OCI-LY3 (cell line): ENCODE measurements around the gene OXT.

Source experiments
- H2AFZ ChIP-seq: fragments of 200-600, 300-600 bp; shearing (Covaris generic); 2 replicates; pipeline ENCODE4 v1.6.0; 2014; ENCODE audit warnings: antibody characterized with exemption, low read depth, low read length
- H3K27ac ChIP-seq: fragments of 200-600, 300-600 bp; sonication (generic); 2 replicates; pipeline ENCODE4 v1.5.1; 2014; ENCODE audit warnings: mild to moderate bottlenecking, low read length, moderate library complexity, mixed read lengths
- H3K27me3 ChIP-seq: fragments of 200-600, 300-600 bp; sonication (generic); 2 replicates; pipeline ENCODE4 v1.6.1; 2014; ENCODE audit warnings: low read depth, low read length, mixed read lengths
- H3K36me3 ChIP-seq: fragments of 200-600, 300-600 bp; sonication (generic); replicated peaks from 2 replicates; pipeline ENCODE3; 2014; ENCODE audit warnings: low read depth, low read length, mixed read lengths
- H3K4me1 ChIP-seq: fragments of 300-600, 200-600 bp; sonication (generic); 2 replicates; pipeline ENCODE4 v1.6.1; 2014; ENCODE audit warnings: low read length, mixed read lengths
- H3K4me2 ChIP-seq: fragments of 200-600, 300-600 bp; sonication (generic); 2 replicates; pipeline ENCODE4 v1.6.1; 2014; ENCODE audit warnings: low read length, mixed read lengths
- H3K4me3 ChIP-seq: fragments of 300-600, 200-600 bp; sonication (generic); 2 replicates; pipeline ENCODE4 v1.5.1; 2014; ENCODE audit warnings: antibody characterized with exemption, mild to moderate bottlenecking, low read length, moderate library complexity
- H3K79me2 ChIP-seq: fragments of 300-600, 200-600 bp; shearing (Covaris generic); 2 replicates; pipeline ENCODE4 v1.6.1; 2014; ENCODE audit warnings: mild to moderate bottlenecking, low read length, mixed read lengths
- H3K9ac ChIP-seq: fragments of 300-600, 200-600 bp; shearing (Covaris generic); 2 replicates; pipeline ENCODE4 v1.6.0; 2014; ENCODE audit warnings: mild to moderate bottlenecking, low read length, moderate library complexity
- H3K9me3 ChIP-seq: fragments of 200-600, 300-600 bp; shearing (Covaris generic); 2 replicates; pipeline ENCODE4 v1.6.1; 2014; ENCODE audit warnings: low read length, mixed read lengths; ENCODE audit not compliant: insufficient read depth
- H4K20me1 ChIP-seq: fragments of 200-600, 300-600 bp; sonication (generic); 2 replicates; pipeline ENCODE4 v1.6.1; 2016; ENCODE audit warnings: low read length, mixed read lengths; ENCODE audit not compliant: insufficient read depth
- CTCF ChIP-seq: fragments of 200-600, 300-600 bp; sonication (generic); IDR thresholded peaks from 2 replicates; pipeline ENCODE4 v1.5.1; 2014; ENCODE audit warnings: antibody characterized with exemption, low read length, low read depth
- EZH2phosphoT487 ChIP-seq: fragments of 200-600 bp; shearing (Covaris generic); IDR thresholded peaks from 2 replicates; pipeline ENCODE4 v1.6.1; 2018; ENCODE audit warnings: antibody characterized with exemption, mixed run types, low read depth

OXT gene

DNA sequence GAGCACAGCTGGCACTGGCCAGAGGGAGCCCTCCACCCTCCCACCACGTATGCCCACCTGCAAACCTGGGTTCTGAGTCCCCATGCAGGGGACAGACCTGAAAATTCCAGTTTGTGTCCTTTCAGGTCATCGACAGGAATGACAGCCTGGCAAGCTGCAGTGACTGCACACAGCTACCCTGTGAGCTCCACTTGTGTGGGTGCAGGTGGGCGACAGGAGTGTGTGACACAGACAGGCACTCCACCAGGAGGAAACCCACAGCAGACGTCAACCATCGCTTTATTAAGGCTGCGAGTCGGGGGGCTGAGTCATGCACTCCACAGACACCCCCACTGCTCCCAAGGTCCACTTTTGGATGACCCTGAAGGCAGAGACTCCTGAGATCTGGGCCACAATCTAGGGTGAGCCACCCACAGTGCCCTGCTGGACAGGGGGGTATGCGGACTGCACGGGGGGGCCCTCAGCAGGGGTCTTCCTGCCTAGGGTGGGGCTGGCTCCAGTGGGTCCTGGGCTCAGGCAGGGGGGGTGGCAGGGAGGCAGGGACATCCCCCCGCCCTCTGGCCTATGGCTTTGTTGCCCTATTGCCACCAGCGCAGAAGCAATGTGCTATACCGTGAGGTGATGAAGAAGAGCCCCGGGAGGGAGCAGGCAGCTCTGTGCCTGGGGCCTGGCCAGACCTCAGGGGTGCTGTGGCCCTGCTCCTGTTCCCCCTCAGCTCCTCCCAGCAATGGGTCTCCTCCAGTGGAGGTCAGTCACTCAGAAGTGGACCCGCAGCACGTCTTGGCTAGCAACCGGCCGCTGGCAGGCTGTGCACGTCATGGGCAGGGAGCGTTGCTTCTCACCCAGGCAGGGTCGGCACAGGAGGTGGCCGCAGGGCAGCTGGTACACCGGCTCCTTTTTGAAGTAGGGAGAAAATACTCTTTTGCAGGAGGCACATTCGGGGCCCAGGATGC lies 38.2 kb downstream of the OXT start:
- Histone ChIP-seq H3K9me3 (no peaks in the 10 kb centered on the region), H3K4me2 (no peak overlapping the region), H3K79me2 (no peaks in the 10 kb centered on the region), H4K20me1 (no peaks in the 10 kb centered on the region), H3K36me3 (peaks cover 11% of the 10 kb centered on the region), H3K4me3 (no peak overlapping the region), H2AFZ (no peak overlapping the region), H3K4me1 (no peaks in the 10 kb centered on the region), H3K9ac (no peak overlapping the region), H3K27ac (no peak overlapping the region), H3K27me3 (no peaks in the 10 kb centered on the region)
- TF ChIP-seq CTCF (no peak), EZH2phosphoT487 (no peak)

DNA sequence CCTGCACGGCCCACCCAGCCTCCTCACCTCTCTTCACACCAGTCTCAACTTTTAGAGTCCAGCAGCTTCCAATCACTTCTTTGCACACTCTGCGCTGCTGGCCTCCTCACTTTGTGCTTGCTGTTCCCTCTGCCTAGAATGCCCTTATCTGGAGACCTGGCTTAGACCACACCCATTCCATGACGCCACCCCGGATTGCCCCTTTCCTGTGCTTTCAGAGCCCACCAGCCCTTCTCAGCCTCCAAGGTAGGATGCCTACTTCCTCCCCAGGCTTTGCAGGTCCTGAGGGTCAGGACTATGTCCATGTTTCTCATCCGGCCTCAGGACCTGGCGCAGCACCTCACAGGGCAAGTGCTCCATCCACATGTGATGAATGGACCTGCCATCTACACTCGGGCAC lies 40.1 kb downstream of the OXT start:
- no peak overlapping the region for H3K4me2 ChIP-seq
- peaks cover 14% of the 10 kb centered on the region for H3K36me3 ChIP-seq
- no peak overlapping the region for H3K4me3 ChIP-seq
- H3K27me3 ChIP-seq = no peaks in the 10 kb centered on the region
- TF ChIP-seq CTCF (no peak), EZH2phosphoT487 (no peak)
- peaks cover 4% of the 10 kb centered on the region; the same call in 1 of the 2 replicates for H4K20me1 ChIP-seq
- no peak overlapping the region for H3K9ac ChIP-seq
- H3K9me3 ChIP-seq = no peaks in the 10 kb centered on the region
- no peaks in the 10 kb centered on the region; the same call in 1 of the 2 replicates for H3K79me2 ChIP-seq
- H2AFZ ChIP-seq = no peak overlapping the region
- no peaks in the 10 kb centered on the region for H3K4me1 ChIP-seq
- no peak overlapping the region for H3K27ac ChIP-seq

GRCh38 chr20:3111995-3112394 lies 40.6 kb downstream of the OXT start:
- Histone ChIP-seq H4K20me1 (peaks cover 4% of the 10 kb centered on the region; the same call in 1 of the 2 replicates), H3K4me1 (no peaks in the 10 kb centered on the region), H3K36me3 (peaks cover 13% of the 10 kb centered on the region), H3K27ac (no peak overlapping the region), H3K4me3 (no peak overlapping the region), H3K27me3 (no peaks in the 10 kb centered on the region), H3K9ac (no peak overlapping the region), H3K79me2 (no peaks in the 10 kb centered on the region; the same call in 1 of the 2 replicates), H3K9me3 (no peaks in the 10 kb centered on the region), H3K4me2 (no peak overlapping the region), H2AFZ (no peak overlapping the region)
- TF ChIP-seq CTCF (no peak), EZH2phosphoT487 (no peak)

DNA sequence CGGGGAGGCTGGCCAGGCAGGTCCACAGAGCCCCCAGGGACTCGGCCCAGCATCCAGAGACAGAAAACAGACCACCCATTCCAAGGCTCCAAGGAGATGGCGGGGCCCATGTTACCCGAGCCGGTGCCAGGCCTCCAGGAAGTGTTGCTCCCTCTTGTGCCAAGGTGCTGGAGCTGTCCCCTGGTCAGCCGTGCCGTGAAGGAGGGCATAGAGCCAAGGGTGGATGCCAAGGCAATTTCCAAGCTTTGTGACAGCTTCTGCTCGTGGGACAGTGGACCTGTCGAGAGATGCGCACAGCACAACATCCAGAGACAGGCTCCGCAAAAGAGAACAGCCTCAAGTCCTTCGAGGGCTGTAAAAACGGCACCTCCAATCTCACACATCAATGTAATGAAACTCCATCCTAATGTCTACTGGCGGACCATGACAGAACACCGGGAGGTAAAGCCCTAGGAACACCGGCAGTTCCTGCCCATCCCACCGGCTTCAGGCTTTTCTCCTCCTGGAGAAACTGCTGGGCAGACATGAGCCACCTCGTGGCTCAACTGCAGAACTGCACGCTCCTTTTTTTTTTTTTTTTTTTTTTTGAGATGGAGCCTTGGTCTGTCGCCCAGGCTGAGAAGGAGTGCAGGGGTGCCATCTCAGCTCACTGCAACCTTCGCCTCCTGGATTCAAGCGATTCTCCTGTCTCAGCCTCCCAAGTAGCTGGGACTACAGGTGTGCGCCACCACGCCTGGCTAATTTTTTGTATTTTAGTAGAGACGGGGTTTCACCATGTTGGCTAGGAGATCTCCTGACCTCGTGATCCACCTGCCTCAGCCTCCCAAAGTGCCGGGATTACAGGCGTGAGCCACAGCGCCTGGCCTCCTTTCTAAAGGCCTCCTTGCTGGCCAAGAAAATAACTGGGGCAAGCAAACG lies 44.0 kb downstream of the OXT start:
- peaks cover 4% of the 10 kb centered on the region; the same call in 1 of the 2 replicates for H4K20me1 ChIP-seq
- no peak overlapping the region for H3K9ac ChIP-seq
- H2AFZ ChIP-seq = no peak overlapping the region
- H3K36me3 ChIP-seq = peaks cover 4% of the 10 kb centered on the region
- TF ChIP-seq EZH2phosphoT487 (no peak), CTCF (peak; percentile 58)
- no peak overlapping the region for H3K4me3 ChIP-seq
- H3K4me2 ChIP-seq = no peak overlapping the region
- no peaks in the 10 kb centered on the region for H3K27me3 ChIP-seq
- H3K9me3 ChIP-seq = no peaks in the 10 kb centered on the region
- H3K27ac ChIP-seq = no peak overlapping the region
- no peaks in the 10 kb centered on the region for H3K4me1 ChIP-seq
- no peaks in the 10 kb centered on the region; the same call in 1 of the 2 replicates for H3K79me2 ChIP-seq
